ENCODE measurements around the gene NCK1.

DNA sequence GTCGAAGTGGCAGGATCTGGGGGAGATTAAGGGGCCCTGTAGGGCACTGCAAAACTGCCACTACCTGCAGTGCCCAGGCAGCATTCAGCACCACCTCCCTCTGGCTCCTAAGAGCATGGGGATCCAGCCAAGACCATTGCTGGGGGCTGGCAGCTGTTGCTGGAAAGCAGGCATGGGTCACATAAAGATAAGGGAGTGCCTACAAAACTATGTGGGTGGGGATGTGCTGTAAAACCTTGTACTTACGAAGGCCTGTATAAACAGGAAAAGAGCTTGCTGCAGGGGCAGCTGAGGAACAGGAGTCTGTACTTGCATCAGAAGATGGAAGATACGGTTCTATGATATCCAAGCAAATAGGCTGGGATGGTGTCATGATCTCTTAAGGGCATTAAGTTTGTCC, 122.8 kb downstream of the NCK1 start:
- TF ChIP-seq, protein P1, sequence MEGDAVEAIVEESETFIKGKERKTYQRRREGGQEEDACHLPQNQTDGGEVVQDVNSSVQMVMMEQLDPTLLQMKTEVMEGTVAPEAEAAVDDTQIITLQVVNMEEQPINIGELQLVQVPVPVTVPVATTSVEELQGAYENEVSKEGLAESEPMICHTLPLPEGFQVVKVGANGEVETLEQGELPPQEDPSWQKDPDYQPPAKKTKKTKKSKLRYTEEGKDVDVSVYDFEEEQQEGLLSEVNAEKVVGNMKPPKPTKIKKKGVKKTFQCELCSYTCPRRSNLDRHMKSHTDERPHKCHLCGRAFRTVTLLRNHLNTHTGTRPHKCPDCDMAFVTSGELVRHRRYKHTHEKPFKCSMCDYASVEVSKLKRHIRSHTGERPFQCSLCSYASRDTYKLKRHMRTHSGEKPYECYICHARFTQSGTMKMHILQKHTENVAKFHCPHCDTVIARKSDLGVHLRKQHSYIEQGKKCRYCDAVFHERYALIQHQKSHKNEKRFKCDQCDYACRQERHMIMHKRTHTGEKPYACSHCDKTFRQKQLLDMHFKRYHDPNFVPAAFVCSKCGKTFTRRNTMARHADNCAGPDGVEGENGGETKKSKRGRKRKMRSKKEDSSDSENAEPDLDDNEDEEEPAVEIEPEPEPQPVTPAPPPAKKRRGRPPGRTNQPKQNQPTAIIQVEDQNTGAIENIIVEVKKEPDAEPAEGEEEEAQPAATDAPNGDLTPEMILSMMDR (IDR thresholded peaks at IDR 0.05; ENCODE audit: insufficient read depth, low read length) = no peak
- TF ChIP-seq, protein P2, sequence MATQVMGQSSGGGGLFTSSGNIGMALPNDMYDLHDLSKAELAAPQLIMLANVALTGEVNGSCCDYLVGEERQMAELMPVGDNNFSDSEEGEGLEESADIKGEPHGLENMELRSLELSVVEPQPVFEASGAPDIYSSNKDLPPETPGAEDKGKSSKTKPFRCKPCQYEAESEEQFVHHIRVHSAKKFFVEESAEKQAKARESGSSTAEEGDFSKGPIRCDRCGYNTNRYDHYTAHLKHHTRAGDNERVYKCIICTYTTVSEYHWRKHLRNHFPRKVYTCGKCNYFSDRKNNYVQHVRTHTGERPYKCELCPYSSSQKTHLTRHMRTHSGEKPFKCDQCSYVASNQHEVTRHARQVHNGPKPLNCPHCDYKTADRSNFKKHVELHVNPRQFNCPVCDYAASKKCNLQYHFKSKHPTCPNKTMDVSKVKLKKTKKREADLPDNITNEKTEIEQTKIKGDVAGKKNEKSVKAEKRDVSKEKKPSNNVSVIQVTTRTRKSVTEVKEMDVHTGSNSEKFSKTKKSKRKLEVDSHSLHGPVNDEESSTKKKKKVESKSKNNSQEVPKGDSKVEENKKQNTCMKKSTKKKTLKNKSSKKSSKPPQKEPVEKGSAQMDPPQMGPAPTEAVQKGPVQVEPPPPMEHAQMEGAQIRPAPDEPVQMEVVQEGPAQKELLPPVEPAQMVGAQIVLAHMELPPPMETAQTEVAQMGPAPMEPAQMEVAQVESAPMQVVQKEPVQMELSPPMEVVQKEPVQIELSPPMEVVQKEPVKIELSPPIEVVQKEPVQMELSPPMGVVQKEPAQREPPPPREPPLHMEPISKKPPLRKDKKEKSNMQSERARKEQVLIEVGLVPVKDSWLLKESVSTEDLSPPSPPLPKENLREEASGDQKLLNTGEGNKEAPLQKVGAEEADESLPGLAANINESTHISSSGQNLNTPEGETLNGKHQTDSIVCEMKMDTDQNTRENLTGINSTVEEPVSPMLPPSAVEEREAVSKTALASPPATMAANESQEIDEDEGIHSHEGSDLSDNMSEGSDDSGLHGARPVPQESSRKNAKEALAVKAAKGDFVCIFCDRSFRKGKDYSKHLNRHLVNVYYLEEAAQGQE (IDR thresholded peaks at IDR 0.05; ENCODE audit: insufficient replicate concordance, low read depth) = no peak
- TF ChIP-seq GABPA (IDR thresholded peaks at IDR 0.05; ENCODE audit: low read depth) = no peak
- TF ChIP-seq POLR2AphosphoS5 (IDR thresholded peaks at IDR 0.05; ENCODE audit: low read depth) = no peak
- TF ChIP-seq SPI1 (IDR thresholded peaks at IDR 0.05; ENCODE audit: borderline replicate concordance, low read depth) = no peak
